Fibroblast of skin of right quadriceps (primary cell): ENCODE measurements around the gene PPP1R12B.
"Not testable (repeated sequence)": the region's sequence is repeated elsewhere in the genome, so short reads cannot be mapped to it uniquely, and the experiment has no call there.

Experiments used
- DNase-seq: peaks from one replicate; pipeline ENCODE4 v3.0.0-alpha.2; 2013

PPP1R12B gene

GRCh38 chr1:202638701-202639305 is 290.3 kb downstream of the PPP1R12B start:
- DNase-seq, result not testable (repeated sequence)

GRCh38 chr1:202639500-202639899 is 291.0 kb downstream of the PPP1R12B start:
- DNase-seq, result no peak

- DNase-seq, result no peak
Observed at GRCh38 chr1:202642212-202642611, 293.7 kb downstream of the PPP1R12B start.
